NCI-H2196 (cell line): ENCODE results near the gene ELOVL1.

Source experiments
- DNase-seq: peaks from one replicate; lab custom pipeline; 2025; ENCODE audit not compliant: unreplicated experiment; lab: John Stamatoyannopoulos, UW

Gene ELOVL1

DNA sequence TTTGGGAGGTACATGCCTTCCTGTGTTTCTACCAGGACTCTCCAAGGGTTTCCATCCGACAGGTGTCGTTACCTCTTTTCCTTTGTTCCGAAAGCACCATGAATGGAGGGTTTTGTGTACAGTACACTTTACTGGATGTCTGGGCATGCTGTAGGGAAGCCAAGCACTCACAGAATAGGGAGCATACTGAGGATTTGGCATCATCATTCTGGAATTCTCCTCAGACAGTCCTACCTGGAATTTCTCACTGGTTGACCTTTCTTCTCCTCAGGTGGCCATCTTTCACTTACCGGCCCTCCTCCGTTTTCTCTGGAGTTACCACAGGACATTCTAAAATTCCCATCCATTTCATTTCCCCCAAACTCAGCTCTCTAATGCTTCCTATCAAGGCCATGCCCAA lies 36.1 kb downstream of the ELOVL1 start:
- no peak for DNase-seq

DNA sequence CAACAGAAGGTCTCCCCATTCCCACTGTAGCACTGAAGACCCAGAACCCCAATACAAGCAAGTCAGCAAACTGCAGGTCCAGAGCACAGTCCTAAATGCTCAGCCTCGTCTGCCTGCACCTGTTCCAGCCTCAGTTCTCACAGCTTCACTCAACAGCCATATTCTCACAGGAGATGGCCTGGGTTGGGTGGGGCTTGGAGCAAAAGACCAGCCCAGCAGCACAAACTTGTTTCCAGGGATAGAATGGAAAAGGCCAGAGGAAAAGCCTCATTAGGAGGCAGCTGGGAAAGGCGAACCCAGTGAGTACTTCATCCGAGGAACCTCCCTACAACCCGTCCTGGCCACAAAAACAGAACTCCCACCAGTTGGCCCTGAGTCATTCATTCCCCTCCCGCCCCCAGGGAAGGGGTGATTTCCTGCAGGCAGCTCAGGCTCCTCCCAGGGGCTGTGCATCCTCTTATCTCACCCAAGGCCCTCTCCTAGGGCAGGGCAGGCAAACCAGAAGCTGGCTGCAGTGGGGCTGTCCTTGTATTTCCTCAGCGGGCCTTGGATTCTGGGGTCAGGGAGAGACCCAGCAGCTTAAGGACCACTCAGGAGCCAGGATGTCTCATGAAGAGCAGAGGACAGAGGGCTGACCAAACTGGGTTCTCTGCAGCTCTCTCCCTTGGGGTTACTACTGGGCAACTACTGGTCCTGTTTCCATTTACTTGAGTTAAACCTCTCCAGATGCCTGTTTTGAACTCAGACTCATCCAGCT lies 37.6 kb downstream of the ELOVL1 start:
- no peak for DNase-seq

- DNase-seq = no peak
Measured at GRCh38 chr1:43327549-43328292, 40.1 kb downstream of the ELOVL1 start.

GRCh38 chr1:43325381-43325780 lies 42.4 kb downstream of the ELOVL1 start:
- DNase-seq = no peak

DNA sequence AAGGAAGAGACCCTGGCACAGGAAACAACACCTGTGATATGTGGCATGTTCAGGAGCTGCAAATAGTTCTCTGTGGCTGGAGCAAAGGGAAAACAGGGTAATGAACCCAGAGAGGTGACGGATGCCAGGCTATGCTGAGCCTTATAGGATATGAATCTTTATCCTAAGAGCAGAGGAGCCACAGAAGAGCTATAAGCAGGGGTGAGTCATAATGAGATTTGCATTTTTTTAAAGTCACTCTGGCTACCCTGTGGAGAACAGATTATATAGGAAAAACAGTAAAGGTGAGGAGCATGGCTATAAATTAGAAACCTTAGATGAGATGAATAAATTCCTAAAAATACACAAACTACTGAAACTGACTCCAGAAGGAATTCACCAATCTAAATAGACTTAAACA lies 43.0 kb downstream of the ELOVL1 start:
- DNase-seq = no peak

- no peak for DNase-seq
Measured at GRCh38 chr1:43322506-43322905, 45.3 kb downstream of the ELOVL1 start.

DNA sequence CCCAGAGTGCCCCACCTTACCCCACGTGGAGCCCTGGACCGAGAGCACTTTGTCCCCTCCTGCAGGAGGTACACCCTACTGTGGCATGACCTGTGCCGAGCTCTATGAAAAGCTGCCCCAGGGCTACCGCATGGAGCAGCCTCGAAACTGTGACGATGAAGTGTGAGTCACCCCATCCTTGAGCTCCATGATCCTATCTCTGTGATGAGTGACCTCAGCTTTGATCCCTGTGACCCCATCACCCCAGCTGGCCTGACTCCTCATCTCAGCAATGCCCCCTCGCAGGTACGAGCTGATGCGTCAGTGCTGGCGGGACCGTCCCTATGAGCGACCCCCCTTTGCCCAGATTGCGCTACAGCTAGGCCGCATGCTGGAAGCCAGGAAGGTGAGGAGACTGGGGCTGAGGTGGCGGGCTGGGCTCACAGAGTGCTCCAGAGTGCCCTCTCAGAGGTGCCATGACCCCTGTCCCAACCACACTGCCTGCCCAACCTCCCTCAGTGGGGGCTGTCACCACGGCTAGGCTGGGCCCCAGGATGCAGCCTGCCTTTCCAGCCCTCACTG lies 46.4 kb downstream of the ELOVL1 start:
- no peak for DNase-seq

- DNase-seq = no peak
Measured at GRCh38 chr1:43319766-43320165, 48.0 kb downstream of the ELOVL1 start.

DNA sequence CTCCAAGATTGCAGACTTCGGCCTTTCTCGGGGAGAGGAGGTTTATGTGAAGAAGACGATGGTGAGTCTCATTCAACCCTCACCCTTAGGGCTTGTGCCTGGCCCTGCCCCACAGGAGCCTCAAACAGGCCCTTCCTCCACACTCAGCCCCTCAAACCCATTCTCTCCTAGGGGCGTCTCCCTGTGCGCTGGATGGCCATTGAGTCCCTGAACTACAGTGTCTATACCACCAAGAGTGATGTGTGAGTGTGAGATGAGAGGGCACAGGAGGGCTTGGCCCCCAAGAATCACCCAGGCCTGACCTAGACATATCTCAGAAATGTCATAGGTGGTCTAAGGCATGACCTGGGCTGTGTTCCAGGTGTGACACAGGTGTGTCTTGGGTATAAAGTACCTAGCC lies 48.5 kb downstream of the ELOVL1 start:
- DNase-seq = no peak

DNA sequence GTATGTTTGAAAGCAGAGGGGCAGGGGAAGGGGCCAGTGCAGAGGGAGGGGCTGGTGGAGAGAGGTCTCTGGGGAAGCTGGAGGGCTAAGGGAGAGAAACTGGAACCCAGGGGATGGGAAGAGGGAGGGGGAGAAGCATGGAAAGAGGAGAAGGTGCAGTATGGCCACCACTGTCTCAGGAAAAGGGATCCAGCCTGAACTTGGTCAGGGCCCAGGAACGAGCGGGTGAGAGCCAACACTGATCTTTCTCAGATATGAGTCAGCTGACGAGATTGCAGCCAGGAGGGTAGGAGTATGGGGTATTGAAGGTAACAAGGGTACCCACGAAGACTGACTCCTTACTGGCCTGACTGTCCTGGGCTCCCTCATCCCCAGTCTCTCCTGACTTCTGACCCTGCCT lies 49.0 kb downstream of the ELOVL1 start:
- DNase-seq = no peak

- DNase-seq = no peak
Measured at GRCh38 chr1:43317817-43318471, 49.9 kb downstream of the ELOVL1 start.

- no peak for DNase-seq
Measured at GRCh38 chr1:43316738-43317520, 50.9 kb downstream of the ELOVL1 start.

DNA sequence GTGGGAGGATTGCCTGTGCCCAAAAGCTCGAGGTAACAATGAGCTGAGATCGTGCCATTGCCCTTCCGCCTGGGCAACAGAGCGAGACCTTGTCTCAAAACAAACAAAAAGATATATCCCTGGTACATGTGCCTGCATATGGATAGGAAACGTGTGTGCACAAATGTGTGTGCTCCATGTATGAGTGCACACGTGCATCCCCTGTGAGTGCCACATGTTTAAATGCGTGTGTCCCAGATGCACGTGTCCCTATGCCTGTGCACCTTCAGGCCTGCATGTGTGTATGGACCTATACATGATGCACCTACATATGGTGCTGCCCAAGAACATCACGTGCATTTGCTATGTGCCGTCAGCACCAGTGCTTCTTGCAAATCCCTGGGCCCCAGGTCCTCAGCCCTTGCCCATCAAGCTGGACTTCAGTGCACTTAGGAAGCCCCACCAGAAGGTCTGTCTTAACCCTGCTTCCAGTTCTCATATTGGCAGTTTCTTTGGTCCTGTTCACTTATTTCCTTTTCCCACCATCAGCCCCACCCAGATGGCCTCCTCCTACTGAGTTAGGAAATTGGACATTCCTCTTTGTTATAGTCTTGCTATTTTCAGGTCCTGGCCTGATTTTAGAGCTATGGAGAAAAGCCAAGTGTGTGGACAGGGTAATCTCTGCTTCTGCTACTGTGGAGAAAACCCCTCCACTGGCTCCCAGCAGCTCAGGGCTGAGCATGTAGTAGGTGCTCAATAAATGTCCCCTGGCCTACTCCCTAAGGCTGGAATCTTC lies 51.7 kb downstream of the ELOVL1 start:
- DNase-seq = no peak

DNA sequence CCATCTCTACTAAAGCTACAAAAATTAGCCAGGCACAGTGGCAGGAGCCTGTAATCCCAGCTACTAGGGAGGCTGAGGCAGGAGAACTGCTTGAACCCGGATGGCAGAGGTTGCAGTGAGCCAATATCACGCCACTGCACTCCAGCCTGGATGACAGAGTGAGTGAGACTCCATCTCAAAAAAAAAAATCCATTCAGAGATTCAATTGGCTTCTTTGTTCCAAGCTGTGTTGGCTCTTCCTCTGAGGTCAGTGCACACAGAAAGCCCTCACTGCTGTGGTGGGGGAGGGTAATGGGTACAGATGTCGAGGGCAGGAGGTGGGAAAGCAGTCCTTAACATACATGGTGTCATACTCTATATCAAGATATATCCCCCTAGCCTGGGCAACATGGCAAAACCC lies 52.3 kb downstream of the ELOVL1 start:
- no peak for DNase-seq

DNA sequence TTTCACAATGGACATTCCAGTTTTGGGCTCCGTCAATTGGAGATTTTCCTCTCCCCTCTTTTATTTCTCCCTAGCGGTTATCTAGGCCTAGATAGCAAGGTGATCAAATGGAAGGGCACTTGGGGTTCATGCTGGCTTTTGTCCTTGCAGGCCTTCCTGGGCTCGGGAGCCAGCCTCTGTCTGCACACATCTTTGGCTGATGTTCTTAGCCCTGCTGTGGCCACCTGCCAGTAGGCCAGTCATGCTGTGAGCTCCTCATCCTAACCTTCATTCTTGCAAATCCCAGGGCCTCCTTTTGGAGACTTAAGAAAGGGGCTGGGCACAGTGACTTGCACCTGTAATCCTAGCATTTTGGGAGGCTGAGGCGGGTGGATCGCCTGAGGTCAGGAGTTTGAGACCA lies 53.6 kb downstream of the ELOVL1 start:
- DNase-seq = no peak

GRCh38 chr1:43313771-43314170 lies 54.0 kb downstream of the ELOVL1 start:
- DNase-seq = no peak
